GM23338 (cell line): ENCODE measurements around the gene AXIN2. TPM values are rescaled to one million over a fixed set of nuclear protein-coding genes. Genes with fewer than 3 reads are reported as not detected.

Experiments
- CTCF ChIP-seq, 2 experiments: fragments of 200-600 bp in 1 of 2; sonication (generic) in 1 of 2; conservative IDR thresholded peaks; 2 replicates each; pipeline versions ENCODE4 v1.5.1 to v1.6.1; 2016 to 2017; ENCODE audit warnings: antibody characterized with exemption in 2 of 2, low read depth in 2 of 2, mild to moderate bottlenecking in 2 of 2, moderate library complexity in 1 of 2
- ETS1 ChIP-seq: IDR thresholded peaks from 2 replicates; pipeline ENCODE4 v1.6.1; 2016; ENCODE audit warnings: antibody characterized with exemption
- EZH2phosphoT487 ChIP-seq: fragments of 200-600 bp; sonication (generic); IDR thresholded peaks from one replicate; pipeline ENCODE4 v1.8.1; 2018; ENCODE audit warnings: antibody characterized with exemption; ENCODE audit not compliant: unreplicated experiment
- NANOG ChIP-seq: IDR thresholded peaks from 2 replicates; pipeline ENCODE4 v1.6.1; 2016; ENCODE audit warnings: antibody characterized with exemption, borderline replicate concordance
- POLR2AphosphoS5 ChIP-seq: IDR thresholded peaks from 2 replicates; pipeline ENCODE4 v1.6.1; 2016; ENCODE audit warnings: antibody characterized with exemption, low read depth
- STAT1 ChIP-seq: IDR thresholded peaks from one replicate; pipeline ENCODE4 v1.6.1; 2016; ENCODE audit warnings: antibody characterized with exemption; ENCODE audit not compliant: unreplicated experiment
- ZNF114 ChIP-seq: fragments of 250-450 bp; sonication (Bioruptor Pico); IDR thresholded peaks from 2 replicates; pipeline ENCODE4 v1.5.0; 2020; ENCODE audit warnings: mild to moderate bottlenecking, moderate library complexity
- ZNF462 ChIP-seq: fragments of 250-450 bp; sonication (Bioruptor Pico); IDR thresholded peaks from 2 replicates; pipeline ENCODE4 v1.5.0; 2020; ENCODE audit warnings: mild to moderate bottlenecking, moderate library complexity
- polyA plus RNA-seq: library from polyadenylated mRNA; unstranded; fragments of >200 nt; fragmentation: Nextera tagmentation; extraction: Ambion mirVana; gene quantifications from 2 replicates; pipeline ENCODE4 v1.2.1, GENCODE V29; 2016
- total RNA-seq: library from RNA; depleted of rRNA; stranded (reverse); fragments of >200 nt; shearing (Covaris generic); gene quantifications from 2 replicates; pipeline ENCODE4 v1.2.3, GENCODE V29; 2014

The AXIN2 gene
- total and polyA plus RNA-seq, 2 experiments from 2014 or later = 8.0 to 32.7 TPM

GRCh38 chr17:65498816-65499215, 62.6 kb downstream of the AXIN2 start (continued):
- TF ChIP-seq ZNF462 (CRISPR knock-in tag) (no peak), ZNF114 (no peak), ETS1 (no peak), STAT1 (no peak), NANOG (no peak), EZH2phosphoT487 (no peak), CTCF (conservative IDR thresholded peaks at IDR 0.05; ENCODE audit: low read depth in 2 of 2) (no peak), POLR2AphosphoS5 (no peak)
